Bone marrow (tissue), 2 donors: ENCODE results near the gene PCA3.
"Not testable (repeated sequence)": the region's sequence is repeated elsewhere in the genome, so short reads cannot be mapped to it uniquely, and the experiment has no call there.

Experiments used
- DNase-seq, 2 donors: peaks; one replicate each; lab custom pipeline; 2025; lab: John Stamatoyannopoulos, UW

PCA3 gene

DNA sequence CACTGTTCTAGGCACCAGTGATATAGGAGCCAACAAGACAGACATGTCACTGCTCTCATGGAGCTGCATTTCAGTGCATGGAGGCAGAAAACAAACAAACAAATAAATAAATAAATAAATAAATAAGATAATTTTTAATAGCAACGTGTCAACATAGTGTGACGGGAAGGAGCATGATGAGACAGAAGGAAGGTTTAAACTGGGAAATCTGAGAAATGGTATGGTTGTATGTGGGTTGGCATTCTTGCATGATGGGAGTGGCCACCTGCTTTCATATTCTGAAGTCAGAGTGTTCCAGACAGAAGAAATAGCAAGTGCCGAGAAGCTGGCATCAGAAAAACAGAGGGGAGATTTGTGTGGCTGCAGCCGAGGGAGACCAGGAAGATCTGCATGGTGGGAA lies at the start of gene PCA3:
TSS of gene PCA3 (plus strand) at position 301 of the 400 bp plus-strand sequence.
- no peak for DNase-seq

DNA sequence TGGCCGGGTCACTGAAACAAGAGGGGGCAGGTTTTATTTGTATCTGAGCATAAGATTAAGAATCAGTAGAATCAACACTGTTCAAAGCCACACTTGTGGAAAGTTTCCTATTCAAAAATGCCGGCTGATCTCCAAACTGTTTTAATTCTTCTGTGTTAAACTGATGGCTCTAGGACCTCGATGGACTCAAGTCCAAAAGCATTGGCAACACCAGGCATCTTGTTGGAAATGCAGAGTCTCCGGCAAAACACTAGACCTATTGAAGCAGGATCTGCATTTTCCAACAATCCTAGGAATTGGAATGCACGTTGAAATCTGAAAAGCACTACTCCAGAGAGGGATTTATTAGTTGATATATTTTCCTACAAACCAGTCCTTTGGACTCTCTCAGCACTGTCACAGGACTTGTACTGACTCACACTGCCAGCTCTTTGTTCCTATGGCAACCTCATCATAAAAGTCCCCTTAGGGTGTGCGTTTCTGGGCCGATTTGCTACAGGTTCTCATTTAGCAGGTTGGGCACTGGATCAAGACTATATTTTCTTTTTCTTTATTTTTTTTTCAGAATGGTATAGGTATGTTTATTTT lies 48.1 kb upstream of the PCA3 start:
- no peak for DNase-seq

DNA sequence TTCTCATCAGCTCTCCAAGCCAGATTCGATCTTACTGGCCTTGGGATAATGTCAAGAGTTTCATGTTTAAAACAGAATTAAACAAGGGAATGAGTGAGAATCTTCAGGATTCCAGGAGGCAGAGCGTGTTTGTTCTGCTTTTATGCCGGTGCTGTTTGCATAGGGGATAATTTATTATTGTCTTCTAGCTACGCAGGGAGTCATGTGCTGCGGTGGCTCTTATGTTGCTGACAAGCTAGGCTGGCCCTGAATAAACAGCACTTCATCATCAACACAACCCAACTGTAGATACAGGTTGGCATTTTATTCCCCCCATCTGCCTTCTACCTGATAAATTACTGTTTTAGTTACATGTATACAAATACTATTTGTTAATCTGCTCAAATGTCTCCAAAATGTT lies 47.1 kb upstream of the PCA3 start:
- no peak for DNase-seq

DNA sequence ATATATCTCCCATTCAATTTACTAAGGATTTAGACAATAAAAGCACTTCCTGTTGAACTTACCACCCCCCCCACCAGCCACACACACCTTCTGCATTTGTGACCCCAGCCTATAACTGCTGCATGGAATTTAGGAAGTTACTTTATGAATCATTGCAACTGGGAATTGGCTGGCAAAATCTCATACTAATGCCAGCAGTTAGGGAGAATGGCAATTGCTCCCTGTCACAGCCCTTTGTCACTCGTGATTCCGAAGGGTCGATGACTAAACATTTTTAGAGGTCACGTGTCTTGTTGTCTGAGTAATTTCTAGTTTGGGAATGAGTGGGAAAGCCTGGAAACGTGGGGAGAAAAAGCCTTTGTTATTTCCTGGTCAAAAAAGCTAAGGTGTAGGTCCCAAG lies 46.6 kb upstream of the PCA3 start:
- DNase-seq: no peak

DNA sequence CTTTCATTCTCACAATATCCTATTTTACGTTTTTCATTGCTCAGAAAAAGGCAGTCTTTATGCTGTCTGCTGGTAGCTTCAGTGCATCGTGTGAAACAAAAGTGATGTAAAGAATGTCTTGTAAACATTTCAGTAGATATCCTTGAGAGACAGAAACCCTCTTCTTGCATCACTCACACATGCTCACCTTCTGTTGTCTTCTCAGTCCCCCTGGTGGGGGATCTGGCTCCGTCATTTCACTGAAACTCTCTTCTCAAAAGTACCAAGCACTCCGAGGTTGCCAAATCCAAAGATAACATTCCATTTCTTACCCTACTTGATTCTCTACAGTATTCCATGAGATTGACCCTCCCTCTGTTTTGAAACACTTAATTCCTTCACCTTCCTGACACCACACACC lies 46.1 kb upstream of the PCA3 start:
- no peak for DNase-seq

DNA sequence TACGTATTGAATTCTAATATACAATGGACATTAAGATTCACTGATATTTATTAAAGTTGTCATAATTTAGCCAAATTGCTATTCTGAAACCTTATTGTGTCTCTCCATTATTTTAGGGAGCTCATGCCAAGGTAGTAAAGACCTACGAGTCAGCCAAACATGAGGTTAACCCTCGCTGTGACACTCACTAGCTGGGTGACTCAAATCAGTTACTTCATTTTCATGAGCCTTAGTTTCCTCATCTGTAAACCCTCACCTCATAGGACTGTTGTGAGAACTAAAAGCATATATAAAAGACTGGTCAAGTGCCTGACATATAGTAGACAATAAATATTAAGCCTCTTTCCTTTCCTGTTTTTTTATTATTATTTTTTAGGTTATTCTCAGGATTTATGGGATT lies 44.0 kb upstream of the PCA3 start:
- no peak for DNase-seq

DNA sequence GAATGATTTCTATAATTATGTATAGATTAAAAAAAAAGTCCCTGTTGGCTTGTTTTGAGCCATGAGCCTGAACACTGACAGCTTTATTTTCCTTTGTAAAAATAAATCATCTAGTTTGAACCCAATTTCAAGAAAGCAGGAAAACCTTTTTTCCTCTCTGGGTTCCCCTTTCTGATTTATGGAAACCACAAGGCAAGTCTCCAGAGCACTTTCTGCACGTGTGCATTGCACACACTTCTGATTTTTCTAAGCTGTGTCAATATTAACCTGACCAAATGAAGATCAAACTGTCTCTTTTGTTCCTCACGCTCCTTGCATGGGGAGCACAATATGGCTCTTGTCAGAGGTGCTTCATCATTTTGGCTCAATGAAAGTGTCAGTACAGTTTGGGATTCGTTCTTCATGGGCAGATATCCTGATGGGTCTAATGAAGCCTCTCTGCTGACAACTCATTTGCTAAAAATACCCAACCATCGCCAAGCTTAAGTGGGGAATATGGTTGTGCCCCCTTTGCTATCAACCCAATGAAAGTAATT lies 39.2 kb upstream of the PCA3 start:
- no peak for DNase-seq

DNA sequence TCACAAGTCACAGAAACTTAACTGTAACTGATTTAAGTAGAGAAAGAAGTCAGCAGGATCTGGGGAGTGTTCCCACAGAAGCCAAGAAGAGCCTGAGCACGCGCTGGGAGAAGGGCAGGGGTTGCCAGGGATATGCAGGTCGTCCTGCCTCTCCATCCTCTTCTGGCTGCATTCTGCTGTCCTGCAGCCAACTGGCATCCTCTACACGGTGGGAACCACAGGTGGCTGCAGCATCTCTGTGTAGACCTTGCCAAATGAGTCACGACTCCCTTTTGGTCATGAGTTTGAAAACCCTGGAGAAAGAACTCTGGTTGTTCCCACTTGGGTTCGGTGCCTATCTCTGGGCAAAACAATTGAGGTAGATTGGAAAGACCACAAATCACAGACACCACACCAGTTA lies 38.4 kb upstream of the PCA3 start:
- no peak for DNase-seq

DNA sequence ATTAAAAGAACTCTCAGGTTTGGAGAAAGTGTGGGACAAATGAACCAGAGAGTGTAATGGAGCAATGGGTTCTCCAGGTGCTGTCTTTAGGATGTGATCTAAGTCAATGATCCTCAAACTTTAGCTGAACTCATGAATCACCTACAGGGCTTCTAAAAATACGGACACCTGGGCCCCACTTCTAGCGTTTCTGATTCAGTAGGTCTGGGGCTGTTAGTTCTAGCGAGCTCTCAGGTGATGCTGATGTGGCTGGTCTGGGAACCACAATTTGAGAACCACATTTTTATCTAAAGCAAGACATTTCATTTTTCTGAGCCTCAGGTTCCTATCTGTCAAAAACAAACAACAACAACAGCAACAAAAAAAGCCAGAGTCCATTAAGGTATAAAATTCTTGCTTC lies 35.1 kb upstream of the PCA3 start:
- no peak for DNase-seq

DNA sequence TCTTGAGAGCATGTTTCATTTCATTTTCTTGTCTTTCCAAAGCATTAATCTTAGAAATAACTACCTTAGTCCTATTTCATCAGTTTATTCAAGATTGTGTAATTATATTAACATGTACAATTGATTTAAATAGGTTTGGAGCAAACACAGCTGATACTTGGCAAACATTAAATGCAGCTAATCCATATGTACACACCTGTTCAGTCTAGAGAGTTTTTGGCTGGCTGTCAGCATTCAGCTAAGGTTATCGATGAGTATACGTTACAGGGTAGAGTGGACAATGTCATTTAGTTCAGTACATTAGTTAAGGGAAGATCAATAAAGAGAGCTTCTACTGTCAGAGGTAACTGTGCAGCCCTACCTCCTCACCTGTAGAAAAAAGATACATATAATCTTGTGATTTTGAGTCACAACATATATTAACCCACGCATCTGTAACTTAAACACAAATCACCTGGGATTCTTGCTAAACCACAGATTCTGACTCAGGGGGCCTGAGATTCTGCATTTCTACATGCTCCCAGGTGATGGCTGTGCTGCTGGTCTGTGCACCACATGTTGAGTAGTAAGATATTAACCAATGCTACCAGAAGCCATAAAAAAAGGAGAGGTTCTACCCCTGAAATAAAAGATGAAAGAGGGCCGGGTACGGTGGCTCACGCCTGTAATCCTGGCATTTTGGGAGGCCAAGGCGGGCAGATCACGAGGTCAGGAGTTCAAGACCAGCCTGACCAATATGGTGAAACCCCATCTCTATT lies 34.1 kb upstream of the PCA3 start:
- DNase-seq: no peak

DNA sequence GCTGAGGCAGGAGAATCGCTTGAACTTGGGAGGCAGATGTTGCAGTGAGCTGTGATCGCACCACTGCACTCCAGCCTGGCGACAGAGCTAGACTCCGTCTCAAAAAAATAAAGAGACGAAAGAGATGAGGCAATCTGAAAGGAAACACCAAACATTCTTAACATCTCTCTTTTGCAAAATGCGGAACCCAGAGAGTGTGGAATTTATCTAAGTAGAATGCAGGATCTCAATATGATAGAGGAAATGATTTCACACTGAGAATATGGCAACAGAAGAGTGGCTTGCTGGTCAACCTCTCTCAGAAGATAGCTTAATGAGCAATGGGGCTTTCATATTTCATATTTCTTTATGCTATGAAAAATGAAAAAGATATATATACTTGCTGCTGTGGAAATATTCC lies 33.4 kb upstream of the PCA3 start:
- no peak for DNase-seq

DNA sequence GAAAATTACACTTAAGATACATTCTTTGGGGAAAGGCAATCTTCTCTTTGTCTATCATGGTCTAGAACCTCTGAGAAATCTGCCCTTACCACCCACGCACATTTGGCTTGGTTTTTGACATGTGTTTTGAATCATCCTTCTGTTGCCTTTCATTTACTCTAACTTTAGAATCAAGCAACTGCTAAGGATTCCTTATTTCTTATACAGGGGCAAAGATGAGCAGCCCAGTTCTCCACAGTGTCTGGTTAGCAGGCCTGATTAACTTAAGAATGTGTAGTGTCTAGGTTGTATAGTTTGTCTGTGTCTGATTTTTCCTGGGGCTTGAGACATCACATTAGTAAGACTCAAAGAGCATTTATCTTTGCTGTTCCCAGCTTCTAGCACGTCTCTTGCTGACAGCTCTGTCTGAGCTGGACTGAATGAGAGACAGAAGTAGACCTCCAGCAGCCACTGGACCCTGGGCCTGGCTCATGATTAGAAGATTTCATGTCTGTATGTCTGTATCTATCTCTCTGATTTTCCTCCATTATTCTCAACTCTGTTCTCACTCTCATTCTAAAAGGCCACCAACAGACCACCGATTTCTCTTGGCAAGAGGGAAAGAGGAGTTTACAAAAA lies 31.8 kb upstream of the PCA3 start:
- no peak for DNase-seq

DNA sequence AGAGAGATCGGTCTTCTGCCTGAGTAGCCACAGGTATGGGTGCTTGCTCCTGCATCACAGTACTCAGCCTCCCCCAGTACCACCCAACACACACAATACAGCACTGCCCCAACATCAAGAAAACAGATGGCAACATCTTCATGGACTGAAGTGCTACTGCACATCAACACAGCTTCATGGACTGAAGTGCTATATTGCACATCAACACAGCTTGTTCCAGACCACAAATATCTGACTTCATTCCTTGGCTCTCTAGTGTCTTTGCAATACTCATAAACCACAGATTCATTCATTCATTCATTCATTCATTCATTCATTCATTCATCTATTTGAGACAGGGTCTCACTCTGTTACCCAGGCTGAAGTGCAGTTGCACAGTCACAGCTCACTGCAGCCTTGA lies 31.1 kb upstream of the PCA3 start:
- DNase-seq: no peak

DNA sequence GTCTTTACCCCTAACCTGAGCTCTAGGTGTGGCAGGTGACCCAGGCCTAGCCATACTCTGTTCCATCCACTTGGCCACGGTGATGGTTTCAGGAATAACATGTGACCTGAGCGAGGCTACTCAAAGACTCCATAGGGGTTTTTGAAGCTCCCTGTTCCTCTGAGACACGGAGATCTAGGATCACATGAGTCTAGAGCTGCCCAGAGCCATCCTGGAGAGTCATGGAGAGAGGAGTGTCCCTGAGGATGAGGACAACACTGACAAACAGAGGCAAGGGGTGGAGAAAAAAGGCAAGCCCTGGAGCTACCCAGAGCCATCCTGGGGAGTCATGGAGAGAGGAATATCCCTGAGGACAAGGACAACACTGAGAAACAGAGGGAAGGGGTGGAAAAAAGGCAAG lies 29.5 kb upstream of the PCA3 start:
- no peak for DNase-seq

DNA sequence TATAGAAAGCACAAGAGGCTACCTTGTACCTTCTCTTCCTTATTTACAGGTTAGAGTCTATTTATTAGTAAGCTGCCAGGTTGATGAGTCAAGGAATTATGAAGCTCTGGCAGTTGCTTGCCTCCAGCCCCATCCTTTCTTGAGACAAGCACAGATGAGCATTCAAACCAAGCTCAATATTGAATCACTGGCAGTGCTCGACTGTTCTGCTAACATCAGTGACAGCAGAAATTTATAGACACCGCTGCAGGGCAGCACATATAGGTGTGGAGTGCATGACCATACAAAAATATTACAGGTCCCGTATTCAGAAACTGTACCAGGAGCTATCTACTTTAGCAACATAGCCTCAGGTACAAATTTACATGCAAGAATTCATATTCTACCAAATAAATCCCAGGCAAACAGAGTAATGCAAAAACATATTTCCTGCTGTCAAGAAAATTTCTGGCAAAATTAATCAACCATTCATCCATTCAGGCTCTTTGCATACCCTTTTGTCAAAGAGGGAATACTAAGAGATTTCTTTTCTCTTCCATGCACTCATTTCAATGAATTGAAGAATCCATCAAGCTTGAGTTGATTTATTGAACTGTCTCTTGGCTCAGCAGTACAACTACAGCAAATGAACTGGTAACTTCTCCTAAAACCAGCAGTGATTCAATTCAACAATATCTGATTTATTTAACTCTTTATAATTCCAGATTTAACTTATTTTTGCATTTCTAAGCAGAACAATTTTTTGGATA lies 26.9 kb upstream of the PCA3 start:
- no peak for DNase-seq

DNA sequence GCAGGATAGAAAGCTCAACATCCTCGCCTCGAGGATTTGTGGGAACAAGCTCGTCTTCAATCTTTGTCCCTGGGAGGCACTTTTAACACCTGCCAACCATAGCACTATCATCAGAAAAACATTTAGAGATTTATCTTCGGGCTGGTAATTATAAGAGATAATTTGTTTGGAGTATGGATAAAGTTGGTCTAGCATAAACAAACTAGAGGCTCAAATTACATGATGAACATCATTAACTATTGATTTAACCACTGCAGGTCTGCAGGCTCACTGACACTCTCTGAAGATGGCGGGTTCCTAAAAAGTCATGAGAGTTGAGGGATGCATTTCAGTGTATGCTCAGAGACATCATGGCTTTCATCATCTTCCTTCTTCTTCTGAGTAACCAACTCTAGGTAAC lies 25.8 kb upstream of the PCA3 start:
- no peak for DNase-seq

DNA sequence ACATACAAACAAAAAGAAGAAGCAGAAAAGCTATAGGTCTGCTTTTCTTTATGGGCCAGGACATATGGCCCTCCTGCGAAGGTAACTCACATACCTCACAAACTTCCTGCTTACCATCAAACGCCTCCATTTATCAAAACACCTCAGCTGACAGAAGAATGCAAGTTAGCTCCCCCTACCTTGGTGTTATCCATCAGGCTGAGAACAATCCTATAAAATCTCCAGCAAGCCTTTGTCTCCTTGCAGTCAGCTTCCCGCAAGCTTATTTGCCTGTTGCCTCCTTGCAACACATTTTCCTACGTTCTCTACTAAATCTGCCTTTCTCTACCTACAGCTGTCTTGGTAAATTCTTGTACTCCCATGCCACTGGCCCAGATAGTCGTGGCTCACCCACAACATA lies 22.7 kb upstream of the PCA3 start:
- DNase-seq: no peak

DNA sequence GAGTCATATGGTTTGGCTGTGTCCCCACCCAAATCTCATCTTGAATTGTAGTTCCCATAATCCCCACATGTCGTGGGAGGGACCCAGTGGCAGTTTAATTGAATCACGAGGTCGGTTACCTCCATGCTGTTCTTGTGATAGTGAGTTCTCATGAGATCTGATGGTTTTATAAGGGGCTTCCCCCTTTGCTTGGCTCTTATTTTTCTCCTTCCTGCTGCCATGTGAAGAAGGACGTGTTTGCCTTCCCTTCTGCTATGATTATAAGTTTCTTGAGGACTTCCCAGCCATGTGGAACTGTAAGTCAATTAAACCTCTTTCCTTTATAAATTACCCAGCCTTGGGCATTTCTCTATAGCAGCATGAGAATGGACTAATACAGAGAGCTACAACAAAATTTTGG lies 21.3 kb upstream of the PCA3 start:
- not testable (repeated sequence) for DNase-seq

DNA sequence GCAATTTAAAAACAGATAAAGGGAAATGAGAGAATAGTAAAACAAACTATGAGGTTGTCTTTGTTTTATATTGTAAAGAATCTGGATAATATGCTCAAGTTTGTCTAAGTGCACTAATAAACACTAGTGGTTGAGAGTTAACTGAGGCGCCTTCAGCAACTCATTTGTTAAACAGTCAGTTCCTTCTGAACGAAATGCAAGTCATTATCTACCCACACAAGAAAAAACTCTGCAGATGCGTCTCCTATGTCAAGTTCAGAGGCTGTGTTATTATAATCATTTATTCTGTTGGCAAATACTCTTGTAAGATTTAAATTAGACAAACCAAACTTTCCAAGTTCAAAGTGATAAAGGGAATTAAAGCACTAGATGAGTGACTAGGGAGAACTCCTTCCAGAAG lies 20.3 kb upstream of the PCA3 start:
- no peak for DNase-seq

DNA sequence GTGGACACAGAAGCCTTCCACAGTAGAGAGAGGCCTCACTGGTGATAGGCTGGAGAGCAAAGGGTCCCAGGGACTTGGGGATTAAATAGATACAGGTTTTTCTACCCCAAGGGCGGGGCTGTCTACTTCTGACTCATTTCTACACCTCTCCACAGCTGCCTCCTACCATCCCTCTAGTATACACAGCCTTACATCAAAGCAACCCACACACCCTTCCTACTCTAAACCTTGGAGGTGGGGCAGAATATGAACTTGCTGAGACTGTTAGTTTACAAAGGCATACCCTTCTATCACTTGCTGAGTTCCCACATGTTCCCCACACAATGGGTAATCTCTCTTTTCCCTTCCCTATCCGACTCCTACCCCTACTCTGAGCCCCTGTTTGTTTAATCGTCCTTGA lies 19.9 kb upstream of the PCA3 start:
- DNase-seq: no peak

DNA sequence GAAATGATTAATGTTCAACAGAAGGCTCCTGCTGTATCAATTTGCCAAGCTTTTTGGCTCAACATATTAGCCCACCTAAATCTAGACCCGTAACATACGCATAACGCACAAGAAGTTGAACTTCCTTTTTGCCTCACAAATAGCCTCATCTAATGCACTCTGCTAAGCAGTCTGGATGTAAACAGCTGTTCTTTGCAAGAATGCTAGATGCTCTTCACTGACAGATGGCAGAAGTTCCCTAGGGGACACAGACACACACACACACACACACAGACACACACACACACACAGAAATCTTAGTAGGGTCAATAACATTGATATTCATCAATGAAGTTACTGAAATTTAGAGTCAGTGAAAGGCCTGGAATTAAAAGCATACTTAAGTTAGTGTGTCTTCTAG lies 13.2 kb upstream of the PCA3 start:
- no peak for DNase-seq

DNA sequence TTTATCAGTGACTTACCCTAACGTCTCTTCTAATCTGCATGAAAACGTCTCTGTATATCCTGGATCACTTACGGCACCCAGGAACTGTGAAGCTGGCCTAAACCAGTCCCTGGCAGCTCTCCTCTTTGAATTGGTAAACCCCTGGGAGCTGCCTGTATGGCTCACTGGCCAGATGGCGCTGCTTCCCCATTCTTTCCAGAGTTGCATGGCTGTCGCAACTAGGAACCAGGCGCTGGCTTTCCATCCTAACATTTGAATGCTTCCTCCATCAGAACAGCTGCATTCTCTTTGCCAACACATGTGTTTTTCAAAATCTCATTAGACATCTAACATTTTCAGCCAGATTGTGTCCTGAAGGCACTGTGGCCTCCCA lies 8.0 kb upstream of the PCA3 start:
- DNase-seq: no peak
